GM19463 (cell line): ENCODE measurements around the gene RPS6KA1.
"Not testable (repeated sequence)": the region's sequence is repeated elsewhere in the genome, so short reads cannot be mapped to it uniquely, and the experiment has no call there.

Source experiments
- ATAC-seq: cut with Tn5 transposase; IDR thresholded peaks from one replicate; pipeline ENCODE4 v1.9.1; 2021; ENCODE audit warnings: mild to moderate bottlenecking, moderate library complexity; ENCODE audit not compliant: unreplicated experiment

RPS6KA1 gene

DNA sequence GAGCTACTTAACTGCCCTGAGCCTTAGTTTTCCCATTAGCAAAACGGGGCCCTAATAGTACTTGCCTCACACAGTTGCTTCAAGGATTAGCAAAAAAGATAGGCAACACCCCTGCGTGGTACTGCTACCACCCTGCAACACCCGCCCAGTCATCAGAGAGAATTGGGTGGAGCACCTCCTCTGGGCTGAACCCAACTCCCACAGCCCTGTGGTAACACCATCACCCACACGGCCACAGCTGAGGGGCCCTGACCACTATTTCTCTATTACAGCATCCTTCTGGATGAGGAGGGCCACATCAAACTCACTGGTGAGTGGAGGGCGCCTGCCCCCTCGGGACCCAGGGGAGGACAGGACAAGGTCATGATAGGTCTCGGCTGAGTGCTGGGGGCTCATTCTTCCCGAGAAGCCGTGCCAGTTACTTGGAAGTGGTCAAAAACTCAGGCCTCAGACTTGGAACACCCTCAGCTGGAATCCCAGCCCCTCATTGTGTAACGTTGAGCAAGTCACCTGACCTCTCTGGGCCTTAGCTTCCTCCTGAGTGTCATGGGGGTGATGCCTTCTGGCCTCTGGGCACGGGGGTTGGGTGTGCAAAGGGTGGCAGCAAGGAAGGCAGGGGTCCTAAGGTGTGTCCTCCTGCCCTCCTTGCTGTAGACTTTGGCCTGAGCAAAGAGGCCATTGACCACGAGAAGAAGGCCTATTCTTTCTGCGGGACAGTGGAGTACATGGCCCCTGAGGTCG, 24.6 kb downstream of the RPS6KA1 start:
- ATAC-seq: no peak

DNA sequence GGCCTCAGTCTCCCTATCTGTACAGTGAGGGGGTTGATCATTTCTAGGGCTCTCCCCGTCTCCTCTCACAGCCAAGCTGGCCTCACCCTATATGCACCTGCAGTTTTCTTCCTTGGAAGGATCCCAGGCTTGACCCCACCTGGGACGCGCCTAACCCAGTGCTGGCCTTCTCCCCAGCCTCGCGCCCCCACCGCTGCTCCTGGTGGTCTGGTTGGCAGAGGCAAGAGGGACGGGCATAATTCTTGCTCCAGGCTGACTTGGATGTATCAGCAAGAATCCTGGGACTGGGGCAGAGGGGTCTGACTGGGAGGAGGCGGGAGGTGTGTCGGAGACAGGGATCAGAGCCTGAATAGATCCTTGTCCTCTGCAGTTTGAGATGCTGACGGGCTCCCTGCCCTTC, 25.2 kb downstream of the RPS6KA1 start:
- no peak for ATAC-seq

DNA sequence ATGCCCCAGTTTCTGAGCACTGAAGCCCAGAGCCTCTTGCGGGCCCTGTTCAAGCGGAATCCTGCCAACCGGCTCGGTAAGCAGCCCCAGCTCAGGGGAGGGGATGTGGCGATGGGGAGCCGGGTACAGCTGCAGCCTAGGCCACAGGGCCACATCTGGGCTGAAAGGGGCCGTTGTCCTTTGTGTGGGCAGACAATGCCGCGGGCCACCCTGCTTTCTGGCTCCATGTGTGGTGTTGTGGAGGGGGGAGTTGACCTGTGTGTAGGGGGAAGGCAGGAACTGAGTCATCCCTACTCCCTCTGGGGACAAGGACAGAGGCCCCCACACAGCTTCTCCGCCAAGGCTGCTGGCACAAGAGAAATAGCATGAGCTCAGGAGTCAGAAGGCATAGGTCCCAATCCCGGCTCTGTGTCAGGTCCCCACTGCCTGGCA, 26.0 kb downstream of the RPS6KA1 start:
- ATAC-seq: no peak

DNA sequence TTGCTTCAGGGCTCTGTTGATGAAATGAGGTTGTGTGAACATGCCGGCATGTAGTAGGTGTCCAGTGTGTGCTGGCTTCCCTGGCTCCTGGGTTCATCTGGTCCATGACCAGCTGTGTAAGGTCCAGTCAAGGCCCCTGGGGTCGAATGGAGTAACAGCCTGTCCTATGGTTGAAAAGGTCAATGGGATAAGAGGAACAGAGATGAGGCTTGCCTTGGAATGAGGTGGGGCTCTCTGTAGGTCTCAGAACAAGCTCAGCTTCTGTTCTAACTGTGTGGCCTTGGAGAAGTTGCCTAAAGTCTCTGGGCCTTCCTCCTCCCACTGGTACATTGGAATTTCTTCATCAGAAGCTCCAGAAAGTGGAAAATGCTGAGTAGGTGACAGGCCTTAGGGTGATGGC, 26.6 kb downstream of the RPS6KA1 start:
- no peak for ATAC-seq

DNA sequence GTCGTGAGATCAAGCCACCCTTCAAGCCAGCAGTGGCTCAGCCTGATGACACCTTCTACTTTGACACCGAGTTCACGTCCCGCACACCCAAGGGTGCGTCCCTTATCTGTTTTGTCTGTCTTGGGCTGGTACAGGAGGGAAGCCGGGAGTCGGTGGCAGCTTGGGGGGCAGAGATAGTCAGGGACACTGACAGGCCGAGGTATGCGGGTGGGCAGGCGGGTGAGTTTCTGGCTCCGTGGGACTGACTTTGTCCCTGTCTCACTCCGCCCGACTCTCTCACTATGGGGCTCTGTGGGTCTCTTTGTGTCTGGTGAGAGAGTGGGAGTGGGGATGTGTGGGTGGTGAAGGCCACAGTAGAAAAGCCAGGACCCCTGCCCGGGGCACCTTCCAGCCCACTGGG, 27.4 kb downstream of the RPS6KA1 start:
- no peak for ATAC-seq

DNA sequence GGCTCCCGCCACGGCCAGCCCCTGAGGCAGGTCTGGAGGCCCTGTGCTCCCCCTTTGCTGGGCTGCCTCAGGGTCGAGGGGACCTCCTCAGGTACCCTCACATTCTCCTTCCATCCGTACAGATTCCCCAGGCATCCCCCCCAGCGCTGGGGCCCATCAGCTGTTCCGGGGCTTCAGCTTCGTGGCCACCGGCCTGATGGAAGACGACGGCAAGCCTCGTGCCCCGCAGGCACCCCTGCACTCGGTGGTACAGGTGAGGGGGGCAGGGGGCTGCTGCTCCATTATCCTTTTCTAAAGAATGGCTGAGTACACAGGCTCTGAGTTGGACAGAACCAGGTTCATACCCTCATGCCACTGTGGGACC, 29.1 kb downstream of the RPS6KA1 start:
- ATAC-seq: no peak

DNA sequence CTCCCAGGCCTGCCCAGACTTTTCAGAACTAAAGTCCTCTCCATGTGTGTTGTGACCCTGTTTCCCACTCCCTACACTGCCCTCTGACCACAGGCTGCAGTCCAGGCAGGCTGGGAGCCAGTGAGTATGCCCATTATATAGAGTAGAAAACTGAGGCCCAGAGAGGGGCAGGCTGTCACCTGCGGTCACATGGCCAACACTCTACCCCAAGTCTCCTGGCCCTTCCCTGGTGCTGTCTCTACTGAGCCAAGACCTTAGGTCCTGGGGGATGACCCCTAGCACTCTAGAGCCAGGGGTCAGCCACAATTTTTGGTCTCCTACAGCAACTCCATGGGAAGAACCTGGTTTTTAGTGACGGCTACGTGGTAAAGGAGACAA, 30.8 kb downstream of the RPS6KA1 start:
- no peak for ATAC-seq

DNA sequence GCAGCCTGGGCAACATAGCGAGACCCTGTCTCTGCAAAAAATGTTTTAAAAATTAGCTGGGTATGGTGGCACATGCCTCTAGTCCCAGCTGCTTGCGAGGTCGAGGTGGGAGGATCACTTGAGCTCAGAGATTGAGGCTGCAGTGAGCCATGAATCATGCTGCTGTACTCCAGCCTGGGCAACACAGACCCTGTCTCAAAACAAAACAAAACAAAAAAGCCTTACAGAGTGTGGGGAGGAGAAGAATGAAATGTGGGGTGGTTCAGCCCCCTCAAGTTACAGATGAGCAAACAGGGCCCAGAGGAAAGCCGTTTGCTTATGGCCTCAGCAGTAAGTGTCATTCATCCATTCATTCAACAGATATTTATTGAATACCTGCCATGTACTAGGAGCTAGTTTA, 40.7 kb downstream of the RPS6KA1 start:
- no peak for ATAC-seq

DNA sequence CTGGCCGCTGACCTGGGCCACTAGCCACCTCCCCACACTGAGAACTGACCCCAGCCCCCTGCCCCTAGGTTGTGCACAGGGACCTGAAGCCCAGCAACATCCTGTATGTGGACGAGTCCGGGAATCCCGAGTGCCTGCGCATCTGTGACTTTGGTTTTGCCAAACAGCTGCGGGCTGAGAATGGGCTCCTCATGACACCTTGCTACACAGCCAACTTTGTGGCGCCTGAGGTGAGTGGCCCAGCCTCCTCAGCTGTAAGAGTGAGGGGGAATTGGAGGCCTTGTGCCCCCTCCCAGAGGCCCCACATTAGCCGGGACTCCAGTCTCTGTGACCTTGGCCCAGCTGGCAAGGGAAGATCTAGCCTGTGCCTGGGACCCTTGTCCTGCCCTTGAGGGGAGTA, 41.8 kb downstream of the RPS6KA1 start:
- no peak for ATAC-seq

DNA sequence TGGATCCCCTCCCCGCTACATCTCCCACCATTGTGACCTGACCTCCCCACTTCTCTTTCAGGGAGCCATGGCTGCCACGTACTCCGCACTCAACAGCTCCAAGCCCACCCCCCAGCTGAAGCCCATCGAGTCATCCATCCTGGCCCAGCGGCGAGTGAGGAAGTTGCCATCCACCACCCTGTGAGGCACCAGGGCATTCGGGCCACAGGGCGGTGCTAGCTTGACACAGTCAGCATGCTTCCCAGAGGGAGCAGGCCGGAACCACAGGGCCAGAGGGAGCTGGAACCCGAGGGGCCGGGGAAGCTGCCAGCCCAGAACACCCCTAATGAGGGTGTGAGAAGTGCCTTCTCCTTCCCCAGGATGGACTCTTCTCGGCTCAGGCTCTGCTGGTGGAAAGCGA, 44.5 kb downstream of the RPS6KA1 start:
- no peak for ATAC-seq

DNA sequence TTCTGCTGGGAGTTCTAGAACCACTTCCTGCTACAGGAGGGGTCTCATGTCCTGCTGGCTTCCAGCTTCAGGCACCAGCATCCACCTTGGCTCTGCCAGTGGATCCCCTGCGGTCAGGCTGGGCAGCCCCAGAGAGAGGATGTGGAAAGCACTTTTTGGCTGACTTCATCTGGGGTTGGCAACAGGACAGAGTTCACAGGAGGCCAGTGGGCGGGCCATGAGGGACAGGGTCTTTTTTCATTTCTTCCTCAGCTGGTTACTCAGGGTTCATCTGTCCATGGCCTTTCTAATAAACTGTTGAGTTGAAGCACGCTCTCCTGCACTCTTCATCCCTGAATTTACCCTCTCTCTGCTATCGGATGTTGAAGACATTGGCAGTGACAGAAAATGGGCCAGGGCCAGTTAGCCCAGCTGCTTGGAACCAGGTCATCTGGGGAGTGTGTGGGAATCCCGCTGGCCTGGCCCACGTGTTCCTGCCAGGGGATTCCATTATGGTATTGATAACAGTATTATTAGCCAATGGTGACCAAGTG, 45.2 kb downstream of the RPS6KA1 start:
- no peak for ATAC-seq

DNA sequence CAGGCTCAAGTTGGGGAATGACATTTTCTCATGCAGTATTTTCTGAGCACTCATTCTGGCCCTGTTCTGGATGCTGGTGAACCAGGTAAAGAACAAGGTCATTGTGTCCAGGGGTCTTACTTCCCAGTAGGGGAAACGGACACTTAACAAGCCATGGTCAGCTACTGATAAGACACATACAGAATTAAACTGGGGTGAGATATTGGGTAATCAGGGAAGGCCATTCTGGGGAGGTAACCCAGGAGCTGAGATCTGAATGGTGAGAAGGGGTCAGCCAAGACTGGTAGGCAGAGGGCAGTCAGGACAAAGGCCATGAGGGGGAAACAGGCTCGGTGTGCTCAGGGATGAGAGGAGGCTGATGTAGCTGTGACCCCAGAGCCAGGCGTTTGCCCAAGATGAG, 45.8 kb downstream of the RPS6KA1 start:
- ATAC-seq: no peak

DNA sequence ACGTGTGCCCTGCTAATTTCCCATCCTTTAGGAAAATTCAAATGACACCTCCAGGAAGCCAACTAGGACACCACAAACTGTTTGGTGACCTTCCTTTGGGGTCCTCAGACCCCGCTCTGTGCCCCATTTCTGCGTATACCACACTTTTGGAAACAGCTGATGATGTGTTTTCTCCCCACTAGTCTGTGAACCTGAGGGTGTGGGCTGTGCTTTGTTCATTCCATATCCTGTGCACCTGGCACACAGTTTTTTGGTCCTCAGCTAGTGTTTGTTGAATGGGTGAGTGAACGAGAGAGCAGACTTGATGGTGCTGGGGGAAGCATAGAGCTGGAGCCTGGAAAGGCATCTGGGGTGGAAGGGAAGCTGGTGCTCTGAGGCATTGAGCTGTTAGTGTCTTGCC, 48.6 kb downstream of the RPS6KA1 start:
- ATAC-seq: no peak

DNA sequence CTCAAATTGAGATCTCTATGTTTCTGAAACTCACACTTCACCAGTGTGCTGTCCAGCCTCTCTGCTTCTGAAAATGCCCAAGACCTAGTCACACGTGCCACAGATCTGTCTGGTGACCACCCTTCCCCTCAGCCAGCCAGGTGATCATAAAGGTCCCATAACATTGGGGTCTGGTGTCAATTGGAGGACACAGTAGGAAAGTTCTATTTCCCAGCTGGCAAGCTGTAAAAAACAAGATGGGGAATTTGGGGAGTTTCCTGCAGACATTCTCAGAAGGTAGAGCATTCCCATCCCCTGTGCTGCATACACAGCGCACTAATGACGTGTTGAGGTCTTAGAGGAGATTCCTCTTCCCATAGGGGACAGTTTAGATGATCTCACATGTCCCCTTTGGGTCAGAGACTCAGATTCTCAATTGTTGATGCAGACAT, 50.1 kb downstream of the RPS6KA1 start:
- ATAC-seq: no peak

DNA sequence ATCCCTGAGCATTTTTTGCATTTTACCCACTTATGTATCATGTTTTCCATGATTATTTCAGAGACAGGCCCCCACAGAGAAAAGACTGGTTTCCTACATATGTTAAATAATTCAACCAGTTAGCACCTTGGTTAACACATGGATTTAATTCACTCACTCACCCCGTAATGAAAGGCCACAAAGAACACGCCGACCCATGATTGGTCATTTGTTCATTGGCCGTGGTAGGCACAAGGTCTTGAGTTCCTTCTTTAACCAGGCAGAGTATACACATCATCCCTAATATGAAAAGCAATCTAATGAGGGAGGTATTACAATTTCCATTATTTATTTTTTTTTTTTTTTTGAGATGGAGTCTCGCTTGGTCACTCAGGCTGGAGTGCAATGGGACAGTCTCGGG, 50.6 kb downstream of the RPS6KA1 start:
- no peak for ATAC-seq

DNA sequence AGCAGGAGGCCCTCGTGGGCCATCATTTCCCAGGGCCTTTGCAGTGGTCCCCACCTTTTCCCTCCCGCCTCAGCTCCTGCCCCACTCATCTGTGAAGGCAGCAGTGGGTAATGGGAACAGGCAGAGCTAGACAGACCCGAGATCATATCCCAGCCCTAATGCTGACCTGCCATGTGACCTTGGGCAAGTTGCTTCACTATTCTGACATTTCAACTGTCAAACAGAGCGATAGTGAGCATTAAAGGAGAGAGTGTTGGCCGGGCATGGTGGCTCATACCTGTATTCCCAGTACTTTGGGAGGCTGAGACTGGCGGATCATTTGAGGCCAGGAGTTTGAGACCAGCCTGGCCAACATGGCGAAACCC, 51.7 kb downstream of the RPS6KA1 start:
- ATAC-seq: no peak

DNA sequence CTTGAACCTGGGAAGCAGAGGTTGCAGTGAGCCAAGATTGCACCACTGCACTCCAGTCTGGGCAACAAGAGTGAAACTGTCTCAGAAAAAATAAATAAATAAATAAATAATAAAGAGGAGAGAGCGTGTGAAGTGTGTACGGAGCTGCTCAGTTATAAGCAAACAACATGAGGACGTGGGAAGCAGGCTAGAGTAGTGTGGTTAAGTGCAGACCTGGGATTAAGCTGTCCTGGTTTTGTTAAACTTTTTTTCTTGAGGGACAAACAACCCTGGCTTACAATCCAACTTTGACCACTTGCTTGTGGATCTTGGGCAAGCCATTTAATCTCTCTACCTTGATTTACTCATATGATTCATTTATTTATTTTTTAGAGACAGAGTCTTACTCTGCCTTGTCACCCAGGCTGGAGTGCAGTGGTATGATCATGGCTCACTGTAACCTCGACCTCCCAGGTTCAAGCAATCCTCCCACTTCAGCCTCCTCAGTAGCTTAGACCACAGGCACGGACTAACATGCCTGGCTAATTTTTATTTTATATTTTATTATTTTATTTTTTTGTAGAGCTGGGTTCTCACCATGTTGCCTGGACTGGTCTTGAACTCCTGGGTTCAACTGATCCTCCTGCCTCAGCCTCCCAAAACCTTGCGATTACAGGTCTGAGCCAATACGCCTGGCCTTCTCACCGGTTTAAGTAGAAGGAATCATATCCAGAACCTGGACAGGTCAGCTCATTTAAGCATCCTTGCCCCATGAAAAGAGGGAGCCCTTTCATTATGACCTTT, 52.7 kb downstream of the RPS6KA1 start:
- ATAC-seq: no peak

DNA sequence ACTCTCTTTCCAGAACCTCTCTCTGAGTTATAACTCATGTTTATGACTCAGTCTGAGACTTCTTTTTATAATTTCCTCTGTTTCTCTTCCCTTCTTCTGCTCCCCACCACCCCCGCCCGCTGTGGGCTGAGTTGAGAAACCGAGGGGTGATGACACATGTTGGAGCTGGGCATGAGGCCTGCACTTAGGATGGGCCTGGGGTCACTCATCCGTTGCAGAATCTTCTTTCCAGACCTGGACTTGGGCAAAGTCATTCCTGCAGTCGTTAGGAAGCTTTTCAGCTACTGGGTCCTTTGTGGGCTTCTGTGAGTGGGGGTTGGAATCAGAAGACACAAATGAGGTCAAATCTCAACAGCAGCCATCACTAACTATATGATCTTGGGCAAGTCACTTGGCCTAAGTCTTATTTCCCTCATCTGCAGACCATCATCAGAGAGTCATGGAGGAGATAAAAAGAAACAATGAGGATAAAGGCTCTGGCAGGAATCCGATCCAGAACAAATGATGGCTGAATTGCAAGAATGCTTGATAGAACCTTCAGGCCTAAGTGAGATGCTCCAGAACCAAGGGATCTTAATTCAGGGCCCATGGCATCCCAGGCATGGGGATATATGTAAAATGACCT, 53.4 kb downstream of the RPS6KA1 start:
- no peak for ATAC-seq

DNA sequence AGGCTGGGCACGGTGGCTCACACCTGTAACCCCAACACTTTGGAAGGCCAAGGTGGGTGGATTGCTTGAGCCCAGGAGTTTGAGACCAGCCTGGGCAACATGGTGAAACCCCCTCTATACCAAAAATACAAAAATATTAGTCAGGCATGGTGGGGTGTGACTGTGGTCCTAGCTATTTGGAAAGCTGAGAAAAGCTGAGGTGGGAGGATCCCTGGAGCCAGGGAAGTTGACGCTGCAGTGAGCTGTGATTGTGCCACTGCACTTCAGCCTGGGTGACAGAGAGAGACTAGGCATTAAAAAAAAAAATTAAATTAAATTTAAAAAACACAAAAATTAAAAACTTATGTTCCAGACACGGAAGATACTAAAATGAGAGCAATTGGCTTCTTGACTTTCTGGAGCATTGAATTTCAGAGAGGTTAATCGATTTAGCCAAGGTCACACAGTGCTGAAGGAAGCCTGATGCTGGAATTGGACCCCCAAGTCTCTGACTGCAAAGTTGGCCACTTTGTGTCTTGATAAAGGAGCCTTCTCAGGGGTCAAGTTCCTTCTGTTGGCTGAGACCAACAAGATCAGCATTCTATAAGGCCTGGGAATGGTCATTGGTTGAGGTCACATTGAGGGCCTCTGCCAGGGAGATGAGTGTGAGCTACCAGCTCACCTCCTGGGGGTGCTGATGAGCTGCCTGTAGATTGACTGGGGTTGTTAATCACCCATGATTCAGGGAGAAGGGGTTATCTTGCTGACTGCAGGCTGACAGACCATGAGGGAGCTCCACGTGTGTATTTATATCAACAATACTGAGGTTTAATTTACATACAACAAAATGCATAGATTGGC, 54.3 kb downstream of the RPS6KA1 start:
- ATAC-seq: no peak

DNA sequence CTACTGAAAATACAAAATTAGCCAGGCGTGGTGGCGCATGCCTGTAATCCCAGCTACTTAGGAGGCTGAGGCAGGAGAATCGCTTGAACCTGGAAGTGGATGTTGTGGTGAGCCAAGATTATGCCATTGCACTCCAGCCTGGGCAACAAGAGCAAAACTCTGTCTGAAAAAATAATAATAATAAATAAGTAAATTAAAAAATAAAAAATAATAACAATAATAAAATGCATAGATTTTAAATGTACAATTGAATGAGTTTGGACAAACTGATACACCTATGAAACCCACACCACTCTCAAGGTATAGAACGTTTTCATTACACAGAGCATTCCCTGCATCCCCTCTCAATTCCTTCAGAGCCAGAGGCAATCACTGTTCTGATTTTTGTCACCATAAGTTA, 55.0 kb downstream of the RPS6KA1 start:
- not testable (repeated sequence) for ATAC-seq

DNA sequence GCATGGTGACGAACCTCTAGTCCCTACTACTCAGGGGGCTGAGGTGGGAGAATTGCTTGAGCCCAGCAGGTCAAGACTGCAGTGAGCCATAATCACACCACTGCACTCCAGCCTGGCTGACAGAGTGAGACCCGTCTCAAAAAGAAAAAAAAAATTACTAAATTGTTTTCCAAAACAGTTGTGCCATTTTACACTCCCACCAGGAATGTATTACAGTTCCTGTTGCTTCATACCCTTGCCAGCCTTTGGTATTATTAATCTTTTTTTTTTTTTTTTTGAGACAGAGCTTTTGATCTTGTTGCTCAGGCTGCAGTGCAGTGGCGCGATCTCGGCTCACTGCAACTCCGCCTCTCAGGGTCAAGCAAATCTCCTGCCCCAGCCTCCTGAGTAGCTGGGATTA, 55.9 kb downstream of the RPS6KA1 start:
- ATAC-seq: no peak
